ENCODE measurements around the gene TRAPPC10.

GRCh38 chr21:43986544-43987451 is 25.3 kb upstream of the TRAPPC10 start:
- TF ChIP-seq CTCF (IDR thresholded peaks at IDR 0.05) (no peak), POLR2A (IDR thresholded peaks at IDR 0.05) (no peak)
